CD14-positive monocyte (primary cell): ENCODE measurements around the gene SMIM32. TPM values are rescaled to one million over a fixed set of nuclear protein-coding genes. Genes with fewer than 3 reads are reported as not detected.

ENCODE experiments used
- DNase-seq, 3 donors: peaks; one replicate each; pipeline ENCODE4 v3.0.0-alpha.2; 2011 to 2022
- H2AFZ ChIP-seq: 2 replicates; pipeline ENCODE4 v1.6.0; 2012; ENCODE audit warnings: mild to moderate bottlenecking, low read depth, low read length, inconsistent platforms; ENCODE audit not compliant: insufficient read depth, poor library complexity, severe bottlenecking
- H3K27ac ChIP-seq, 2 donors: 1 replicate in 1 of 2; 2 replicates in 1 of 2; pipeline ENCODE4 v1.5.1; 2012 to 2013; ENCODE audit warnings: low read length in 2 of 2, control low read depth in 1 of 2, inconsistent platforms in 1 of 2, low read depth in 1 of 2, mild to moderate bottlenecking in 1 of 2
- H3K27me3 ChIP-seq, 2 donors: one replicate each; pipeline versions ENCODE4 v1.6.0 to v1.6.1; 2011 to 2013; ENCODE audit warnings: low read length in 2 of 2; ENCODE audit not compliant: control insufficient read depth in 2 of 2, insufficient read depth in 2 of 2
- H3K36me3 ChIP-seq, 2 donors: replicated peaks in 1 of 2; 1 replicate in 1 of 2; 2 replicates in 1 of 2; pipeline versions ENCODE4 v1.5.1 to v1.6.1; 2012 to 2013; ENCODE audit warnings: low read length in 2 of 2, control low read depth in 1 of 2, inconsistent platforms in 1 of 2, mild to moderate bottlenecking in 1 of 2; ENCODE audit not compliant: insufficient read depth in 2 of 2, control insufficient read depth in 1 of 2
- H3K4me1 ChIP-seq, 2 donors: 1 replicate in 1 of 2; 2 replicates in 1 of 2; pipeline versions ENCODE4 v1.5.1 to v1.6.1; 2012 to 2013; ENCODE audit warnings: low read length in 2 of 2, control low read depth in 1 of 2, inconsistent platforms in 1 of 2, mild to moderate bottlenecking in 1 of 2, moderate library complexity in 1 of 2; ENCODE audit not compliant: insufficient read depth in 2 of 2, control insufficient read depth in 1 of 2
- H3K4me2 ChIP-seq: replicated peaks from 2 replicates; pipeline ENCODE3; 2012; ENCODE audit warnings: low read length, moderate library complexity, mild to moderate bottlenecking; ENCODE audit not compliant: poor library complexity, severe bottlenecking; ENCODE audit errors: extremely low read depth
- H3K4me3 ChIP-seq, 3 experiments: fragments of 200-600 bp in 1 of 3; sonication (generic) in 1 of 3; replicated peaks in 1 of 3; 1 replicate in 2 of 3; 2 replicates in 1 of 3; pipeline ENCODE4 v1.5.1; 2011 to 2013; ENCODE audit warnings: low read length in 3 of 3, mild to moderate bottlenecking in 3 of 3, control low read depth in 2 of 3, low read depth in 2 of 3, inconsistent platforms in 1 of 3, moderate library complexity in 1 of 3
- H3K79me2 ChIP-seq: 2 replicates; pipeline ENCODE4 v1.6.0; 2012; ENCODE audit warnings: mild to moderate bottlenecking, control low read depth, inconsistent platforms, low read length, moderate library complexity; ENCODE audit not compliant: insufficient read depth
- H3K9ac ChIP-seq: 2 replicates; pipeline ENCODE4 v1.6.0; 2017; ENCODE audit warnings: low read length, mild to moderate bottlenecking; ENCODE audit not compliant: insufficient read depth, poor library complexity, severe bottlenecking
- H3K9me3 ChIP-seq, 2 donors: replicated peaks in 1 of 2; 1 replicate in 1 of 2; 2 replicates in 1 of 2; pipeline versions ENCODE4 v1.5.1 to v1.6.1; 2012 to 2013; ENCODE audit warnings: low read length in 2 of 2, control low read depth in 1 of 2; ENCODE audit not compliant: control insufficient read depth in 1 of 2, insufficient read depth in 1 of 2
- H4K20me1 ChIP-seq: 2 replicates; pipeline ENCODE4 v1.6.0; 2012; ENCODE audit warnings: mild to moderate bottlenecking, low read length, control low read depth, moderate library complexity; ENCODE audit not compliant: insufficient read depth
- H3K27ac Mint-ChIP-seq, 7 donors: one replicate each; pipeline ENCODE4 v1.8.0; 2020; ENCODE audit warnings: mild to moderate bottlenecking in 7 of 7, mixed read lengths in 7 of 7, moderate library complexity in 6 of 7, inconsistent platforms in 2 of 7
- H3K27me3 Mint-ChIP-seq, 3 donors: one replicate each; pipeline ENCODE4 v1.8.0; 2021 to 2022; ENCODE audit warnings: low read depth in 3 of 3, mild to moderate bottlenecking in 3 of 3, mixed read lengths in 3 of 3, moderate library complexity in 3 of 3, inconsistent platforms in 1 of 3
- H3K36me3 Mint-ChIP-seq, 2 donors: one replicate each; pipeline ENCODE4 v1.8.0; 2020; ENCODE audit warnings: mixed read lengths in 2 of 2, inconsistent platforms in 1 of 2, mild to moderate bottlenecking in 1 of 2
- H3K4me1 Mint-ChIP-seq: one replicate; pipeline ENCODE4 v1.8.0; 2020; ENCODE audit warnings: mild to moderate bottlenecking, mixed read lengths
- H3K4me3 Mint-ChIP-seq, 2 donors: one replicate each; pipeline ENCODE4 v1.8.0; 2020; ENCODE audit warnings: mild to moderate bottlenecking in 2 of 2, mixed read lengths in 2 of 2, moderate library complexity in 1 of 2
- H3K9me3 Mint-ChIP-seq, 7 donors: one replicate each; pipeline ENCODE4 v1.8.0; 2020 to 2022; ENCODE audit warnings: mixed read lengths in 7 of 7, mild to moderate bottlenecking in 6 of 7, moderate library complexity in 6 of 7, inconsistent platforms in 2 of 7
- WGBS: methylation state at CpG from one replicate; pipeline ENCODE4 v1.1.5; 2013; ENCODE audit warnings: missing lambda C conversion rate; ENCODE audit not compliant: insufficient coverage; 5-methylcytosine and 5-hydroxymethylcytosine counted together
- intact Hi-C, 2 donors: fragments of 100-400 bp; cut with micrococcal nuclease; formaldehyde crosslinking; loops; one replicate each; pipeline versions ENCODE4 v1.15.0 to v1.15.1; 2023
- polyA plus RNA-seq, 3 donors: library from polyadenylated mRNA; depleted of rRNA in 1 of 3; unstranded in 2 of 3; stranded (reverse) in 1 of 3; fragments of 300-500 nt in 2 of 3; fragments of >200 nt in 1 of 3; fragmentation: Illumina TruSeq in 2 of 3; gene quantifications; 1 replicate in 2 of 3; 2 replicates in 1 of 3; pipeline ENCODE4 v1.2.3, GENCODE V29; 2012 to 2021
- TF ChIP-seq, protein P1 (sequence below): fragments of 200-600 bp; IDR thresholded peaks from one replicate; pipeline ENCODE4 v1.8.0; 2022; ENCODE audit warnings: antibody characterized with exemption, mild to moderate bottlenecking

SMIM32 gene
- polyA plus RNA-seq, 3 donors, result not detected

DNA sequence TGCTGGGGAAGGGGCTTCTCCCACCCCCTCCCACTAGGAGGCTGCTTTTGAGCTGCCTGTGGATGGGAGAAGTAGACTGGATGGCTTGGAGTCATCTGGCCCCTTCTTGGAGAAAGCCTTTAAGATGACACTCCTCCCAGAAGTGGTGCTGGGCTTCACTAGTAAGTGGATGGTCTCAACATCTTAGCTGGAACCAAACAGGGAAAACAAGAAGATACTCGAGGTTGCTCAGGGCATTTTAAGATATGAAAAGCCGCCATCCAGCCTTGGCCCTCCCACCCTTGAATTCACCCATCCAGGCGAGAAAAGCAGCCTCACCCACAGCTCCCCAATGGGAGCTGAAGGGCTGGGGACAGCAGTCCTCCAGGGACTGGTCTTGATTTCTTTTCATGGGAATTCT lies 7.8 kb upstream of the SMIM32 start:
- no peaks in the 10 kb centered on the region for H3K9me3 ChIP-seq
- no peak overlapping the region for H3K4me3 ChIP-seq
- no peak overlapping the region for H3K9ac ChIP-seq
- intact Hi-C loops, result no loop called here
- Mint-ChIP-seq H3K9me3 (peaks cover 0 to 3% (median 0%) of the 10 kb centered on the region in 7 donors), H3K4me1 (no peaks in the 10 kb centered on the region), H3K27me3 (peaks cover 28 to 61% (median 35%) of the 10 kb centered on the region in 3 donors), H3K36me3 (no peaks in the 10 kb centered on the region), H3K27ac (no peak overlapping the region), H3K4me3 (no peak overlapping the region)
- no peak for DNase-seq
- H4K20me1 ChIP-seq, result no peaks in the 10 kb centered on the region
- H3K27me3 ChIP-seq, result peaks cover 2 to 21% of the 10 kb centered on the region in 2 donors
- no peaks in the 10 kb centered on the region for H3K36me3 ChIP-seq
- H3K27ac ChIP-seq, result no peak overlapping the region
- H3K4me2 ChIP-seq, result no peak overlapping the region
- WGBS, result 80% methylated on average over 1 of the region's 3 CpGs
- TF ChIP-seq, protein P1, sequence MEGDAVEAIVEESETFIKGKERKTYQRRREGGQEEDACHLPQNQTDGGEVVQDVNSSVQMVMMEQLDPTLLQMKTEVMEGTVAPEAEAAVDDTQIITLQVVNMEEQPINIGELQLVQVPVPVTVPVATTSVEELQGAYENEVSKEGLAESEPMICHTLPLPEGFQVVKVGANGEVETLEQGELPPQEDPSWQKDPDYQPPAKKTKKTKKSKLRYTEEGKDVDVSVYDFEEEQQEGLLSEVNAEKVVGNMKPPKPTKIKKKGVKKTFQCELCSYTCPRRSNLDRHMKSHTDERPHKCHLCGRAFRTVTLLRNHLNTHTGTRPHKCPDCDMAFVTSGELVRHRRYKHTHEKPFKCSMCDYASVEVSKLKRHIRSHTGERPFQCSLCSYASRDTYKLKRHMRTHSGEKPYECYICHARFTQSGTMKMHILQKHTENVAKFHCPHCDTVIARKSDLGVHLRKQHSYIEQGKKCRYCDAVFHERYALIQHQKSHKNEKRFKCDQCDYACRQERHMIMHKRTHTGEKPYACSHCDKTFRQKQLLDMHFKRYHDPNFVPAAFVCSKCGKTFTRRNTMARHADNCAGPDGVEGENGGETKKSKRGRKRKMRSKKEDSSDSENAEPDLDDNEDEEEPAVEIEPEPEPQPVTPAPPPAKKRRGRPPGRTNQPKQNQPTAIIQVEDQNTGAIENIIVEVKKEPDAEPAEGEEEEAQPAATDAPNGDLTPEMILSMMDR, result no peak
- H3K79me2 ChIP-seq, result no peaks in the 10 kb centered on the region
- no peak overlapping the region for H2AFZ ChIP-seq
- no peaks in the 10 kb centered on the region for H3K4me1 ChIP-seq

DNA sequence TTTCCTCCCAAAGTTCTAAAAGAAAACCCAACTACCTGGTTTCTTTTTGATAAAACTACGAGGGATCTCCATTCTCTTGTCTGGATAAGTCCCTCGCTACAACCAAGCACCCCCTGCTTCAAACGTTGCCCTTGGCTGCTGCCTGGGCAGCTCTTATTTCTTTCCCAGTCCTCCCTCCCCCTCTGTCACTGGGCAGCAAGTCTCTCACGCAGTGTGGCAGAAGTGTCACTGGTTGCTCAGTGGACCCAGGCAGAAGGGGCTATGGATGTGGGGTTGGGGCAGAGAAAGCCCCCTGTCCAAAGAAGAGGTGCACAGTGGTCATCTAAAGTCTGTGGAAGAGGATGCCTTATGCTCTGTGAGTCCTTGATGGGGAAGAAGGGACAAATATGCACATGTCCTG lies 7.2 kb upstream of the SMIM32 start:
- H3K9me3 Mint-ChIP-seq, result peaks cover 0 to 3% (median 0%) of the 10 kb centered on the region in 7 donors
- H3K27me3 ChIP-seq, result peaks cover 2 to 27% of the 10 kb centered on the region in 2 donors
- no peaks in the 10 kb centered on the region for H3K4me1 Mint-ChIP-seq
- no peaks in the 10 kb centered on the region for H3K9me3 ChIP-seq
- H3K4me2 ChIP-seq, result no peak overlapping the region
- H3K4me3 ChIP-seq, result no peak overlapping the region
- no peak overlapping the region for H2AFZ ChIP-seq
- no peak overlapping the region for H3K4me3 Mint-ChIP-seq
- no peaks in the 10 kb centered on the region for H3K79me2 ChIP-seq
- peaks cover 29 to 67% (median 41%) of the 10 kb centered on the region in 3 donors for H3K27me3 Mint-ChIP-seq
- no peaks in the 10 kb centered on the region for H3K4me1 ChIP-seq
- H3K36me3 Mint-ChIP-seq, result no peaks in the 10 kb centered on the region
- no peak overlapping the region for H3K9ac ChIP-seq
- intact Hi-C loops, result no loop called here
- H3K36me3 ChIP-seq, result no peaks in the 10 kb centered on the region
- TF ChIP-seq, protein P1, result no peak
- no CpG with 5 or more reads among the region's 4 CpGs for WGBS
- no peak overlapping the region for H3K27ac Mint-ChIP-seq
- DNase-seq, result no peak
- H3K27ac ChIP-seq, result no peak overlapping the region
- H4K20me1 ChIP-seq, result no peaks in the 10 kb centered on the region
